Astrocyte (in vitro differentiated cells and primary cell): ENCODE measurements around the gene FRS2.

Experiments used
- CTCF ChIP-seq: IDR thresholded peaks from 2 replicates; pipeline ENCODE4 v1.5.1; 2011; ENCODE audit warnings: low read depth, mild to moderate bottlenecking, inconsistent platforms, low read length, moderate library complexity; ENCODE audit not compliant: insufficient read depth
- EZH2 ChIP-seq: IDR thresholded peaks from 2 replicates; pipeline ENCODE4 v1.6.1; 2012; ENCODE audit warnings: mild to moderate bottlenecking, low read length, inconsistent platforms; ENCODE audit not compliant: insufficient read depth

GRCh38 chr12:69620077-69620476 lies 149.9 kb downstream of the FRS2 start:
- TF ChIP-seq CTCF = no peak
- no peak for TF ChIP-seq EZH2
